Activated effector memory CD4-positive, alpha-beta T cell treated with Interleukin-2 at 50 U/mL for 16 hours (primary cell): ENCODE results near the gene SLC35D1.

Source experiments
- DNase-seq: peaks from one replicate; pipeline ENCODE4 v3.0.0-alpha.2; 2020

The SLC35D1 gene

DNA sequence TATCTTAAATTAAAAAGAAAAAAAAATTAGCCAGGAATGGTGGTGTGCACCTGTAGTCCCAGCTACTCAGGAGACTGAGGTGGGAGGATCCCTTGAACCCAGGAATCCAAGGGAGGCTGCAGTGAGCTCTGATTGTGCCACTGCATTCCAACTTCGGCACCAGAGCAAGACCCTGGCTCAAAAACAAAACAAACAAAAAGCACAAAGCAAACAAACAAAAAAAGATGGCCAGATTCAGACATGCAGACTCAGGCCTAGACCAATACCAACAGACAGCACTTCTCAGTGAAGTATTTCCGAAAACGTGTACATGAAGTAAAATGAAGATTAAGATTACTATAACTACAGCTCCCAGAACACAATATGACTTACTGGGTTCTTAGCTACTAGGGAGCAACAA, 10.6 kb downstream of the SLC35D1 start:
- DNase-seq: no peak

GRCh38 chr1:67041841-67042503, 12.0 kb downstream of the SLC35D1 start:
- DNase-seq: no peak

DNA sequence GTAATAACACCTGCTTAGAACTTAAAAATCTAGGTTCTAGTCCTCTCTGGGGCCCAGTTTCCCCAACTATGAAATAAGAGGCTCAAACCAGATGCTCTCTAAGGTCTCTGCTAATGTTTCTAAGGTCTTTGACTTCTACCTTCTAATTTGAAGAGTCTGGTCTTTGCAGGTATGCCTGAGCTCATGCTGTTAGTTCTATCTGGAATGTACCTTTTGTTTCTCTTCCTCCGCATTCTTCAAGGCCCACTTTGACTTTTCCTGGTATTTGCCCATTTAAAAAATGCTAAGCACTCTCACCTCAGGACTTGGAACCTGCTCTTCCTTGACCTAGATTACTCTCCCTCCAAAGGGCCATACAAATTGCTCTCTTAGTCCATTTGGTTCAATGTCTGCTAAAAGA, 13.5 kb downstream of the SLC35D1 start:
- no peak for DNase-seq

- no peak for DNase-seq
Measured at GRCh38 chr1:67031859-67032247, 22.1 kb downstream of the SLC35D1 start.

DNA sequence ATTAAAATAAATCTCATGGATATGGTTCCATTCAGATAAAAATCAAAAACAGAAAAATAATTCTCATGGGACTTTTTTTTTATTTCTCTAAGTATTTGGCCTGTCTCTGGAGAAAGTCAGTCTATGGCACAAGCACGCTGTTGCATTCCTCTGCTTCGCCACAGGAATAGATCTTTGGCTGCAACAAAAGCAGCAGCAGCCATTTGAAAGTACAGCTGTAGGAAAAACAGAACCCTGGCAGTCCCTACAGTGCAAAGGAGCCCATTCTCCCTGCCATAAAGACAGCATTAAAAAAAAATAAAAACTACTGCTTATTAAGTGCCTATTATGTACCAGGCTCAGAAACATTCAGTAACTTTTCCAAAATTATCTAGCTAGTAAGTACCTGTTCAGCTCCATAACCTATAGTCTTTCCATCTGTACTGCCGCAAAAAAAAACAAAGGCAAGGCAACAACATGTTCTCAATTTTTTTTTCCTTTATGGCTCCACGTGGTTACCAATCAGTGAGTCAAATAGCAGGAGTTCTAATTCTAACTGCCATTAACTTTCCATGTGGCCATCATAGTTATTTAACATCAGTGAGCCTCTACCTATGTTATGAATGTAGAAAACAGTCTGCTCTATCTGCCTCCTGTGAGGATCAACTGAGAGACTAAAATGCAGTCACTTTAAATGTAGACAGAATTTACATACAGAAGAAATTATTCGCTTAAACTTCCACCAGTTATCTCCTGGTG, 22.7 kb downstream of the SLC35D1 start:
- no peak for DNase-seq

GRCh38 chr1:67029472-67029871, 24.5 kb downstream of the SLC35D1 start:
- no peak for DNase-seq

DNA sequence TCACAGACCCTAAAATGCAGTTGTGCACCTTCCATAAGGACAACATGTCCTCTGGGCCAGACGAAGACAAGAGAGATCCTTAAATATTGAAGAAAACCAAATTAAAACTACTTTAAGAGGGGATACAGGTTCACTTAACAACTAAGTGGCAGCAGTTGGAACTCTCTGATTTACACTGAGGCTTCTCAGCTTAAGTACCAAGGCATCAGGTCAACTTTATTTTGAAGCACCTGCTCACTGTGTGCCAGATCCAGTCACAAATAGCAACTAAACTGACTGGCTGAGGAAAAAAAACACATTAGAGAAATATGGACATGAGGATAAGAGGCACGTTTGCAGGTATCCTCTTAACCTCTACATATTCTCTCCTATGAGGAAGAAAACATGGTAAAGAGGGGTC, 33.2 kb downstream of the SLC35D1 start:
- no peak for DNase-seq

GRCh38 chr1:67020304-67020703, 33.6 kb downstream of the SLC35D1 start:
- no peak for DNase-seq

- DNase-seq: no peak
Measured at GRCh38 chr1:67019600-67020136, 34.3 kb downstream of the SLC35D1 start.

- no peak for DNase-seq
Measured at GRCh38 chr1:67019121-67019520, 34.8 kb downstream of the SLC35D1 start.

GRCh38 chr1:67018574-67018973, 35.4 kb downstream of the SLC35D1 start:
- no peak for DNase-seq

- DNase-seq: no peak
Measured at GRCh38 chr1:67013573-67013972, 40.4 kb downstream of the SLC35D1 start.

DNA sequence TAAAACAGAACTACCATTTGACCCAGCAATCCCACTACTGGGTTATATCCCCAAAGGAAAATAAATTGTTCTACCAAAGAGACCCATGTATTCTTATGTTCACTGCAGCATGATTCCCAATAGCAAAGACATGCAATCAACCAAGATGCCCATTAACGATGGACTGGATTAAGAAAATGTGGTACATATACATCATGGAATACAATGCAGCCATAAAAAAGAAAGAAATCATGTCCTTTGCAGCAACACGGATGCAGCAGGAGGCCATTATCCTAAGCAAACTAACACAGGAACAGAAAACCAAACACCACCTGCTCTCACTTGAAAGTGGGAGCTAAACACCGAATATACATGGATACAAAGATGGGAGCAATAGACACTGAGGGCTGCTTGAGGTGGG, 44.2 kb downstream of the SLC35D1 start:
- no peak for DNase-seq

GRCh38 chr1:67005068-67005467, 48.9 kb downstream of the SLC35D1 start:
- DNase-seq: no peak

GRCh38 chr1:67004176-67004575, 49.8 kb downstream of the SLC35D1 start:
- DNase-seq: no peak

GRCh38 chr1:67001682-67002425, 52.1 kb downstream of the SLC35D1 start:
- DNase-seq: no peak

DNA sequence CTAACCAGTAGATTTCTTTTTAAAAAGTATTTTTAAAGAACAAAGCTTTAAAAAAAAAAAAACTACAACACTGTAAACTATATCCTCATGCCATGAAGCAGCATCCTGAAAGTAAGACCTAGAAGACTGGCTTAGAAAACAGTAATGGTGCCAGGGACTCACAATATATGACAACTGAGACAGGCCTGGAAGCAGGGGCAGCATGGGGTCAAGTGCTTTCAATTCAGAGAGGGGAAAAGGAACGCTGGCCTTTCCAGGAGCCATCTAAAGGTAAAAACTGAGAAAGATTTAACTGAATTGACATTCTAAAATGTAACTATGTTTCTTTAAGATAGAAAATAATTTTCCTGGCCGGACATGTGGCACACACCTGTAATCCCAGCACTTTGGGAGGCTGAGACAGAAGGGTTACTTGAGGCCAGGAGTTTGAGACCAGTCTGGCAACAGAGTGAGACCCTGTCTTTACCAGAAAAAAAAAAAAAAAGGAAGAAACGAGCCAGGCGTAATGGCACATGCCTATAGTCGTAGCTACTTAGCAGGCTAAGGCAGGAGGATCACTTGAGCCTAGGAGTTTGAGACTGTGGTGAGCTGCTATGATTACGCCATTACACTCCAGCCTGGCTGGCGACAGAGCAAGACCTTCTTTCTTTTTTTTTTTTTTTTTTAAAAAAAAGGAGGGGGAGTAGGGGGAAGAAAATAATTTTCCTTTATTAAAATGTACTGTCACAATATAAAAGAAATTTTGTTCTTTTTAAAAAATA, 54.1 kb downstream of the SLC35D1 start:
- no peak for DNase-seq

GRCh38 chr1:66998972-66999371, 55.0 kb downstream of the SLC35D1 start:
- DNase-seq: no peak

- DNase-seq: peak; percentile 37
Measured at GRCh38 chr1:66996018-66996682, 57.8 kb downstream of the SLC35D1 start.

- no peak for DNase-seq
Measured at GRCh38 chr1:66993076-66993475, 60.9 kb downstream of the SLC35D1 start.

DNA sequence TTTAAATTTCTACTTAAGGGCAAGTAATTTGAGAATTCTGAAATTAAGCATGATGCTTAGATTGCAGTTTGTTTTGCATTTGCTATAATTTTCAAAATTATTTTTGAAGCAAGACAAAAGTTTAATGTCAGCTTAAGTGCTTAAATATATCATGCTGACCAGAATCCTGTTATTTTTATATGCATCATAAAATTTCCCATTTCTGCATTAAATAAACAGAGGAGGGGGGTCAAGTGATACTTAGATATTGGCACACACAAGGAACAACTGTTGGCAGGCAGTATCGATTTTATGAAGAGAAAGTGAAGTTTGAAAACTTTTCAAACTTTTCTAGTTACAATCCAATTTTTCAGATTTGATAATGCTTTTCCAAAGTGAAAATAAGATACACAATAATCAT, 68.1 kb downstream of the SLC35D1 start:
- DNase-seq: no peak

DNA sequence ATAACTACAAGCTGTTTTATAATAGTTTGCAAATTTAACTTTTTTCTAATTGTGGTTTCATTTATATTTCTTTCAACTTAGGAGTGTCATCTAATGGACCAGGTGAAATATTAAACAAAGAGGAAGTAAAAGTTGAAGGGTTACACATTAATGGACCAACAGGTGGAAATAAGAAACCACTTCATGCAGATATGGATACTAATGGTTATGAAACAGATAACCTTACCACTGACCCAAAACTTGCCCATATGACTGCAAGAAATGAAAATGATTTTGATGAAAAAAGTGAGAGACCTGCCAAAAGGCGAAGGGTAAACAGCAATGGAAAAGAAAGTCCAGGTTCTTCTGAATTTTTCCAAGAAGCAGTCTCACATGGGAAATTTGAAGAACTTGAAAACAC, 69.5 kb downstream of the SLC35D1 start:
- DNase-seq: no peak
